Endothelial cell (in vitro differentiated cells): Measurements from ENCODE around the gene SH3RF3. TPM values are rescaled to one million over a fixed set of nuclear protein-coding genes. Genes with fewer than 3 reads are reported as not detected.

Experiments
- DNase-seq: peaks from one replicate; pipeline ENCODE4 v3.0.0; 2021; ENCODE audit warnings: low spot score
- H3K27ac Mint-ChIP-seq: one replicate; pipeline ENCODE4 v1.8.0; 2021; ENCODE audit warnings: mixed read lengths, inconsistent platforms; ENCODE audit not compliant: unreplicated experiment
- H3K27me3 Mint-ChIP-seq: one replicate; pipeline ENCODE4 v1.8.0; 2021; ENCODE audit warnings: mild to moderate bottlenecking, moderate library complexity, mixed read lengths, inconsistent platforms; ENCODE audit not compliant: unreplicated experiment
- H3K36me3 Mint-ChIP-seq: one replicate; pipeline ENCODE4 v1.8.0; 2021; ENCODE audit warnings: mild to moderate bottlenecking, low read depth, mixed read lengths, inconsistent platforms; ENCODE audit not compliant: unreplicated experiment
- H3K4me1 Mint-ChIP-seq: one replicate; pipeline ENCODE4 v1.8.0; 2021; ENCODE audit warnings: mild to moderate bottlenecking, mixed read lengths, inconsistent platforms; ENCODE audit not compliant: unreplicated experiment
- H3K4me3 Mint-ChIP-seq: one replicate; pipeline ENCODE4 v1.8.0; 2021; ENCODE audit warnings: mild to moderate bottlenecking, mixed read lengths, inconsistent platforms; ENCODE audit not compliant: unreplicated experiment
- H3K9me3 Mint-ChIP-seq: one replicate; pipeline ENCODE4 v1.8.0; 2021; ENCODE audit warnings: mixed read lengths, inconsistent platforms; ENCODE audit not compliant: unreplicated experiment
- CTCF ChIP-seq: fragments of 200-600 bp; sonication (generic); IDR thresholded peaks from one replicate; pipeline ENCODE4 v1.5.0; 2021; ENCODE audit warnings: antibody characterized with exemption; ENCODE audit not compliant: unreplicated experiment
- total RNA-seq: library from RNA; stranded (reverse); fragmentation: NEBNext Ultra II Directional; extraction: Animal tissue kit (Norgen Biotek cat#: 25700); gene quantifications from one replicate; pipeline ENCODE4 v1.2.1, GENCODE V29; 2021; ENCODE audit not compliant: unreplicated experiment

The SH3RF3 gene
- total RNA-seq, 1 donor from 2014 or later: 12.8 TPM

GRCh38 chr2:109243526-109244303, 114.7 kb downstream of the SH3RF3 start:
- TF ChIP-seq CTCF: no peak
- no peak for DNase-seq
- Mint-ChIP-seq H3K4me1 (peaks cover 59% of the 10 kb centered on the region), H3K9me3 (no peaks in the 10 kb centered on the region), H3K27ac (no peak overlapping the region), H3K36me3 (no peaks in the 10 kb centered on the region), H3K4me3 (peak overlapping the region; percentile 32), H3K27me3 (peaks cover 2% of the 10 kb centered on the region)

- Mint-ChIP-seq H3K27ac (no peak overlapping the region), H3K4me3 (no peak overlapping the region), H3K36me3 (no peaks in the 10 kb centered on the region), H3K27me3 (peaks cover 2% of the 10 kb centered on the region), H3K4me1 (peaks cover 55% of the 10 kb centered on the region), H3K9me3 (no peaks in the 10 kb centered on the region)
- DNase-seq: no peak
- TF ChIP-seq CTCF: no peak
These were observed 115.2 kb downstream of the SH3RF3 start for GRCh38 chr2:109244304-109244582.

GRCh38 chr2:109244750-109245382, 115.9 kb downstream of the SH3RF3 start:
- Mint-ChIP-seq H3K27ac (no peak overlapping the region), H3K36me3 (no peaks in the 10 kb centered on the region), H3K27me3 (peaks cover 2% of the 10 kb centered on the region), H3K4me1 (peaks cover 49% of the 10 kb centered on the region), H3K4me3 (no peak overlapping the region), H3K9me3 (no peaks in the 10 kb centered on the region)
- DNase-seq: no peak
- TF ChIP-seq CTCF: no peak

- Mint-ChIP-seq H3K9me3 (no peaks in the 10 kb centered on the region), H3K4me1 (peaks cover 38% of the 10 kb centered on the region), H3K36me3 (no peaks in the 10 kb centered on the region), H3K27me3 (peaks cover 2% of the 10 kb centered on the region), H3K4me3 (no peak overlapping the region), H3K27ac (no peak overlapping the region)
- TF ChIP-seq CTCF: no peak
- DNase-seq: no peak
These were observed 117.2 kb downstream of the SH3RF3 start for GRCh38 chr2:109246176-109246575.

- no peak for TF ChIP-seq CTCF
- H3K27me3 Mint-ChIP-seq: peaks cover 2% of the 10 kb centered on the region
- H3K4me3 Mint-ChIP-seq: no peak overlapping the region
- DNase-seq: no peak
- H3K36me3 Mint-ChIP-seq: no peaks in the 10 kb centered on the region
- H3K27ac Mint-ChIP-seq: no peak overlapping the region
- H3K4me1 Mint-ChIP-seq: peaks cover 38% of the 10 kb centered on the region
- H3K9me3 Mint-ChIP-seq: no peaks in the 10 kb centered on the region
These were observed 117.6 kb downstream of the SH3RF3 start for GRCh38 chr2:109246616-109247015.
